GM23338 (cell line): ENCODE data around the gene SLC39A13. TPM values are rescaled to one million over a fixed set of nuclear protein-coding genes. Genes with fewer than 3 reads are reported as not detected.

ENCODE experiments used
- ATAC-seq: fragments of 200-7000 bp; cut with Tn5 transposase; 3 replicates; pipeline ENCODE4 v1.9.1; 2020
- DNase-seq: peaks from one replicate; pipeline ENCODE4 v3.0.0-alpha.2; 2015; ENCODE audit warnings: low spot score
- H2AFZ ChIP-seq: fragments of 200-600 bp; sonication (generic); 2 replicates; pipeline ENCODE4 v1.8.0; 2016; ENCODE audit warnings: antibody characterized with exemption, mild to moderate bottlenecking, moderate library complexity
- H3F3A ChIP-seq: fragments of 200-600 bp; sonication (generic); replicated peaks from 2 replicates; pipeline ENCODE4 v1.8.0; 2017; ENCODE audit warnings: antibody characterized with exemption, mixed run types, low read depth
- H3K27ac ChIP-seq: fragments of 200-600 bp; sonication (generic); 2 replicates; pipeline ENCODE4 v1.6.1; 2016; ENCODE audit warnings: low read depth
- H3K27me3 ChIP-seq: fragments of 200-600 bp; sonication (generic); 2 replicates; pipeline ENCODE4 v1.8.0; 2016; ENCODE audit warnings: mild to moderate bottlenecking, mixed run types, moderate library complexity; ENCODE audit not compliant: insufficient read depth
- H3K36me3 ChIP-seq: fragments of 200-600 bp; sonication (generic); 2 replicates; pipeline ENCODE4 v1.8.0; 2016; ENCODE audit warnings: mild to moderate bottlenecking; ENCODE audit not compliant: insufficient read depth
- H3K4me1 ChIP-seq: fragments of 200-600 bp; sonication (generic); 2 replicates; pipeline ENCODE4 v1.8.0; 2016; ENCODE audit warnings: mild to moderate bottlenecking, moderate library complexity; ENCODE audit not compliant: insufficient read depth
- H3K4me2 ChIP-seq: fragments of 200-600 bp; sonication (generic); 2 replicates; pipeline ENCODE4 v1.7.1; 2017; ENCODE audit warnings: mixed run types
- H3K4me3 ChIP-seq: fragments of 200-600 bp; sonication (generic); 2 replicates; pipeline ENCODE4 v1.6.1; 2016; ENCODE audit warnings: mixed run types
- H3K79me2 ChIP-seq: fragments of 200-600 bp; sonication (generic); replicated peaks from 2 replicates; pipeline ENCODE4 v1.8.0; 2017; ENCODE audit warnings: mild to moderate bottlenecking; ENCODE audit not compliant: insufficient read depth
- H3K9me2 ChIP-seq: fragments of 200-600 bp; sonication (generic); 2 replicates; pipeline ENCODE4 v1.8.0; 2017; ENCODE audit not compliant: insufficient read depth
- H4K20me1 ChIP-seq: fragments of 200-600 bp; sonication (generic); replicated peaks from 2 replicates; pipeline ENCODE4 v1.8.0; 2017; ENCODE audit warnings: mild to moderate bottlenecking; ENCODE audit not compliant: insufficient read depth
- H3K27ac Mint-ChIP-seq: 2 replicates; pipeline ENCODE4 v1.8.0; 2020; ENCODE audit warnings: inconsistent platforms, mild to moderate bottlenecking, moderate library complexity, mixed read lengths
- H3K27me3 Mint-ChIP-seq: 3 replicates; pipeline ENCODE4 v1.8.0; 2022; ENCODE audit warnings: low read depth, mild to moderate bottlenecking, moderate library complexity, mixed read lengths, inconsistent platforms; ENCODE audit not compliant: insufficient read depth, poor library complexity
- H3K36me3 Mint-ChIP-seq: 3 replicates; pipeline ENCODE4 v1.8.0; 2021; ENCODE audit warnings: low read depth, mild to moderate bottlenecking, inconsistent platforms, moderate library complexity, mixed read lengths
- H3K4me1 Mint-ChIP-seq: 3 replicates; pipeline ENCODE4 v1.8.0; 2020; ENCODE audit warnings: mild to moderate bottlenecking, inconsistent platforms, mixed read lengths
- H3K4me3 Mint-ChIP-seq: 3 replicates; pipeline ENCODE4 v1.8.0; 2021; ENCODE audit warnings: moderate library complexity, mild to moderate bottlenecking, inconsistent platforms, mixed read lengths
- H3K9me3 Mint-ChIP-seq: 3 replicates; pipeline ENCODE4 v1.8.0; 2020; ENCODE audit warnings: moderate library complexity, mild to moderate bottlenecking, inconsistent platforms, mixed read lengths
- CREB1 ChIP-seq: fragments of 250-450 bp; sonication (Bioruptor Pico); IDR thresholded peaks from 2 replicates; pipeline ENCODE4 v1.5.0; 2020; ENCODE audit warnings: low read depth, mild to moderate bottlenecking, moderate library complexity
- EZH2 ChIP-seq: fragments of 200-600 bp; sonication (generic); IDR thresholded peaks from one replicate; pipeline ENCODE4 v1.8.0; 2017; ENCODE audit warnings: antibody characterized with exemption, mild to moderate bottlenecking, low read depth; ENCODE audit not compliant: unreplicated experiment
- EZH2phosphoT487 ChIP-seq: fragments of 200-600 bp; sonication (generic); IDR thresholded peaks from one replicate; pipeline ENCODE4 v1.8.1; 2018; ENCODE audit warnings: antibody characterized with exemption; ENCODE audit not compliant: unreplicated experiment
- JUNB ChIP-seq: IDR thresholded peaks from one replicate; pipeline ENCODE4 v1.6.1; 2016; ENCODE audit warnings: antibody characterized with exemption; ENCODE audit not compliant: unreplicated experiment
- NANOG ChIP-seq: IDR thresholded peaks from 2 replicates; pipeline ENCODE4 v1.6.1; 2016; ENCODE audit warnings: antibody characterized with exemption, borderline replicate concordance
- ZNF114 ChIP-seq: fragments of 250-450 bp; sonication (Bioruptor Pico); IDR thresholded peaks from 2 replicates; pipeline ENCODE4 v1.5.0; 2020; ENCODE audit warnings: mild to moderate bottlenecking, moderate library complexity
- ZNF331 ChIP-seq: fragments of 250-450 bp; sonication (Bioruptor Pico); IDR thresholded peaks from 2 replicates; pipeline ENCODE4 v1.5.0; 2020; ENCODE audit warnings: low read depth, mild to moderate bottlenecking, moderate library complexity
- polyA plus RNA-seq: library from polyadenylated mRNA; unstranded; fragments of >200 nt; fragmentation: Nextera tagmentation; extraction: Ambion mirVana; gene quantifications from 2 replicates; pipeline ENCODE4 v1.2.1, GENCODE V29; 2016
- total RNA-seq: library from RNA; depleted of rRNA; stranded (reverse); fragments of >200 nt; shearing (Covaris generic); gene quantifications from 2 replicates; pipeline ENCODE4 v1.2.3, GENCODE V29; 2014
- TF ChIP-seq, protein P1 (sequence below): fragments of 250-450 bp; sonication (Bioruptor Pico); IDR thresholded peaks from 2 replicates; pipeline ENCODE4 v1.5.0; 2020; ENCODE audit warnings: mild to moderate bottlenecking, moderate library complexity
- TF ChIP-seq, protein P2 (sequence below), 2 experiments: fragments of 200-600 bp in 1 of 2; sonication (generic) in 1 of 2; conservative IDR thresholded peaks; 2 replicates each; pipeline versions ENCODE4 v1.5.1 to v1.6.1; 2016 to 2017; ENCODE audit warnings: antibody characterized with exemption in 2 of 2, low read depth in 2 of 2, mild to moderate bottlenecking in 2 of 2, moderate library complexity in 1 of 2
- TF ChIP-seq, protein P3 (sequence below): IDR thresholded peaks from 2 replicates; pipeline ENCODE4 v1.6.1; 2016; ENCODE audit warnings: antibody characterized with exemption
- TF ChIP-seq, protein P4 (sequence below): IDR thresholded peaks from one replicate; pipeline ENCODE4 v1.6.1; 2018; ENCODE audit warnings: antibody characterized with exemption; ENCODE audit not compliant: unreplicated experiment

The SLC39A13 gene
- total and polyA plus RNA-seq, 2 experiments from 2014 or later: 15.8 to 32.7 TPM

DNA sequence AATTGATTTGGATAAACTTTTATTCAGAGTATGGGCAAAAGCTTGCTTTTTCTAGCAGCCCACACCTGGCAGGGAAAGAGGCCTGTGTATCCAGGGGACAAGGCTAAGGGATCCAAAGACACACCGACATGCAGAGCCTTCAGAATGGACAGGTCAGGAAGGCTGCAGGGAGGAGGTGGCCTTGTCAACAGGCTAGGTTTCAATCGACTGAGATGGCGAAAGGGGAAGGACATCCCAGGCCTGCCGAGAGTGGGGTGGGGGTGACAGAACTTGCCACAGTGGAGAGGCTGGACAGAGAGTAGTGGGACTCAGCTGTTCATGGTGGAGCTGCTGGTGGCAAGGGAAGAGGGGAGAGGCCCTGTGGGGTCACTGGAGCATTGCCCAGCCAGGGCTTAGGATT lies 5.3 kb upstream of the SLC39A13 start (continued):
- TF ChIP-seq, protein P1, sequence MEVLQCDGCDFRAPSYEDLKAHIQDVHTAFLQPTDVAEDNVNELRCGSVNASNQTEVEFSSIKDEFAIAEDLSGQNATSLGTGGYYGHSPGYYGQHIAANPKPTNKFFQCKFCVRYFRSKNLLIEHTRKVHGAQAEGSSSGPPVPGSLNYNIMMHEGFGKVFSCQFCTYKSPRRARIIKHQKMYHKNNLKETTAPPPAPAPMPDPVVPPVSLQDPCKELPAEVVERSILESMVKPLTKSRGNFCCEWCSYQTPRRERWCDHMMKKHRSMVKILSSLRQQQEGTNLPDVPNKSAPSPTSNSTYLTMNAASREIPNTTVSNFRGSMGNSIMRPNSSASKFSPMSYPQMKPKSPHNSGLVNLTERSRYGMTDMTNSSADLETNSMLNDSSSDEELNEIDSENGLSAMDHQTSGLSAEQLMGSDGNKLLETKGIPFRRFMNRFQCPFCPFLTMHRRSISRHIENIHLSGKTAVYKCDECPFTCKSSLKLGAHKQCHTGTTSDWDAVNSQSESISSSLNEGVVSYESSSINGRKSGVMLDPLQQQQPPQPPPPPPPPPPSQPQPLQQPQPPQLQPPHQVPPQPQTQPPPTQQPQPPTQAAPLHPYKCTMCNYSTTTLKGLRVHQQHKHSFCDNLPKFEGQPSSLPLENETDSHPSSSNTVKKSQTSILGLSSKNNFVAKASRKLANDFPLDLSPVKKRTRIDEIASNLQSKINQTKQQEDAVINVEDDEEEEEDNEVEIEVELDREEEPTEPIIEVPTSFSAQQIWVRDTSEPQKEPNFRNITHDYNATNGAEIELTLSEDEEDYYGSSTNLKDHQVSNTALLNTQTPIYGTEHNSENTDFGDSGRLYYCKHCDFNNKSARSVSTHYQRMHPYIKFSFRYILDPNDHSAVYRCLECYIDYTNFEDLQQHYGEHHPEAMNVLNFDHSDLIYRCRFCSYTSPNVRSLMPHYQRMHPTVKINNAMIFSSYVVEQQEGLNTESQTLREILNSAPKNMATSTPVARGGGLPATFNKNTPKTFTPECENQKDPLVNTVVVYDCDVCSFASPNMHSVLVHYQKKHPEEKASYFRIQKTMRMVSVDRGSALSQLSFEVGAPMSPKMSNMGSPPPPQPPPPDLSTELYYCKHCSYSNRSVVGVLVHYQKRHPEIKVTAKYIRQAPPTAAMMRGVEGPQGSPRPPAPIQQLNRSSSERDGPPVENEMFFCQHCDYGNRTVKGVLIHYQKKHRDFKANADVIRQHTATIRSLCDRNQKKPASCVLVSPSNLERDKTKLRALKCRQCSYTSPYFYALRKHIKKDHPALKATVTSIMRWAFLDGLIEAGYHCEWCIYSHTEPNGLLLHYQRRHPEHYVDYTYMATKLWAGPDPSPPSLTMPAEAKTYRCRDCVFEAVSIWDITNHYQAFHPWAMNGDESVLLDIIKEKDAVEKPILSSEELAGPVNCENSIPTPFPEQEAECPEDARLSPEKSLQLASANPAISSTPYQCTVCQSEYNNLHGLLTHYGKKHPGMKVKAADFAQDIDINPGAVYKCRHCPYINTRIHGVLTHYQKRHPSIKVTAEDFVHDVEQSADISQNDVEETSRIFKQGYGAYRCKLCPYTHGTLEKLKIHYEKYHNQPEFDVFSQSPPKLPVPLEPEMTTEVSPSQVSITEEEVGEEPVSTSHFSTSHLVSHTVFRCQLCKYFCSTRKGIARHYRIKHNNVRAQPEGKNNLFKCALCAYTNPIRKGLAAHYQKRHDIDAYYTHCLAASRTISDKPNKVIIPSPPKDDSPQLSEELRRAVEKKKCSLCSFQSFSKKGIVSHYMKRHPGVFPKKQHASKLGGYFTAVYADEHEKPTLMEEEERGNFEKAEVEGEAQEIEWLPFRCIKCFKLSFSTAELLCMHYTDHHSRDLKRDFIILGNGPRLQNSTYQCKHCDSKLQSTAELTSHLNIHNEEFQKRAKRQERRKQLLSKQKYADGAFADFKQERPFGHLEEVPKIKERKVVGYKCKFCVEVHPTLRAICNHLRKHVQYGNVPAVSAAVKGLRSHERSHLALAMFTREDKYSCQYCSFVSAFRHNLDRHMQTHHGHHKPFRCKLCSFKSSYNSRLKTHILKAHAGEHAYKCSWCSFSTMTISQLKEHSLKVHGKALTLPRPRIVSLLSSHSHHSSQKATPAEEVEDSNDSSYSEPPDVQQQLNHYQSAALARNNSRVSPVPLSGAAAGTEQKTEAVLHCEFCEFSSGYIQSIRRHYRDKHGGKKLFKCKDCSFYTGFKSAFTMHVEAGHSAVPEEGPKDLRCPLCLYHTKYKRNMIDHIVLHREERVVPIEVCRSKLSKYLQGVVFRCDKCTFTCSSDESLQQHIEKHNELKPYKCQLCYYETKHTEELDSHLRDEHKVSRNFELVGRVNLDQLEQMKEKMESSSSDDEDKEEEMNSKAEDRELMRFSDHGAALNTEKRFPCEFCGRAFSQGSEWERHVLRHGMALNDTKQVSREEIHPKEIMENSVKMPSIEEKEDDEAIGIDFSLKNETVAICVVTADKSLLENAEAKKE (CRISPR knock-in tag): no peak
- no peak for TF ChIP-seq EZH2
- no peak for TF ChIP-seq ZNF114 (CRISPR knock-in tag)
- no peak for TF ChIP-seq JUNB
- TF ChIP-seq EZH2phosphoT487: no peak
- TF ChIP-seq NANOG: no peak
- TF ChIP-seq, protein P2, sequence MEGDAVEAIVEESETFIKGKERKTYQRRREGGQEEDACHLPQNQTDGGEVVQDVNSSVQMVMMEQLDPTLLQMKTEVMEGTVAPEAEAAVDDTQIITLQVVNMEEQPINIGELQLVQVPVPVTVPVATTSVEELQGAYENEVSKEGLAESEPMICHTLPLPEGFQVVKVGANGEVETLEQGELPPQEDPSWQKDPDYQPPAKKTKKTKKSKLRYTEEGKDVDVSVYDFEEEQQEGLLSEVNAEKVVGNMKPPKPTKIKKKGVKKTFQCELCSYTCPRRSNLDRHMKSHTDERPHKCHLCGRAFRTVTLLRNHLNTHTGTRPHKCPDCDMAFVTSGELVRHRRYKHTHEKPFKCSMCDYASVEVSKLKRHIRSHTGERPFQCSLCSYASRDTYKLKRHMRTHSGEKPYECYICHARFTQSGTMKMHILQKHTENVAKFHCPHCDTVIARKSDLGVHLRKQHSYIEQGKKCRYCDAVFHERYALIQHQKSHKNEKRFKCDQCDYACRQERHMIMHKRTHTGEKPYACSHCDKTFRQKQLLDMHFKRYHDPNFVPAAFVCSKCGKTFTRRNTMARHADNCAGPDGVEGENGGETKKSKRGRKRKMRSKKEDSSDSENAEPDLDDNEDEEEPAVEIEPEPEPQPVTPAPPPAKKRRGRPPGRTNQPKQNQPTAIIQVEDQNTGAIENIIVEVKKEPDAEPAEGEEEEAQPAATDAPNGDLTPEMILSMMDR (conservative IDR thresholded peaks at IDR 0.05; ENCODE audit: low read depth in 2 of 2): no peak

DNA sequence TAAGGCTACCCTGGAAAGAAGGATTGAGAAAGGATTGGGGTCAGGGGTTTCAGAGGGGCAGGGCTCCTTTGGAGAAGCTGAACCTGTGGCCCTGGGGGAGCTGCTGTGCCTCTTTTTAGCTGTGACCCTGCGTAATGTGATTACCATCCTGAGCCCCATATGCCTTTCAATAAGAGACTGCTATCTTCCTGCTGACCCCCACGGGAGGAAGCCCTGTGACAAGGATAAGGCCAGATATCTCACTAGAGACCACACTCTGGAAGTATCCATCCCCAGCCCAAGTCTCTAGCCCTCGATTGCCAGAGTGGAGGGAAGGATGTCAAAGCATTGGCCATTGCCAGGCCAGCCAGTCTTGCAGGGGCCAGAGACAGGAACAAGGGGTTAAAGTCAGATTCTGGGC lies 4.8 kb upstream of the SLC39A13 start:
- Histone ChIP-seq H2AFZ (peak overlapping the region; percentile 78), H4K20me1 (no peaks in the 10 kb centered on the region), H3K4me1 (peaks cover 28% of the 10 kb centered on the region), H3K36me3 (no peaks in the 10 kb centered on the region), H3K27me3 (no peaks in the 10 kb centered on the region), H3K9me2 (no peaks in the 10 kb centered on the region), H3K27ac (no peak overlapping the region), H3K79me2 (no peaks in the 10 kb centered on the region), H3F3A (peaks cover 29% of the 10 kb centered on the region), H3K4me3 (no peak overlapping the region), H3K4me2 (no peak overlapping the region)
- Mint-ChIP-seq H3K36me3 (no peaks in the 10 kb centered on the region), H3K27me3 (peaks cover 10% of the 10 kb centered on the region), H3K27ac (no peak overlapping the region), H3K4me1 (peaks cover 35% of the 10 kb centered on the region), H3K9me3 (no peaks in the 10 kb centered on the region), H3K4me3 (no peak overlapping the region)
- DNase-seq (no peak), ATAC-seq (no peak)
- TF ChIP-seq NANOG (no peak), CREB1 (CRISPR knock-in tag) (no peak), EZH2phosphoT487 (no peak), EZH2 (no peak), ZNF331 (CRISPR knock-in tag) (no peak), ZNF114 (CRISPR knock-in tag) (no peak), JUNB (no peak)
- TF ChIP-seq, protein P3, sequence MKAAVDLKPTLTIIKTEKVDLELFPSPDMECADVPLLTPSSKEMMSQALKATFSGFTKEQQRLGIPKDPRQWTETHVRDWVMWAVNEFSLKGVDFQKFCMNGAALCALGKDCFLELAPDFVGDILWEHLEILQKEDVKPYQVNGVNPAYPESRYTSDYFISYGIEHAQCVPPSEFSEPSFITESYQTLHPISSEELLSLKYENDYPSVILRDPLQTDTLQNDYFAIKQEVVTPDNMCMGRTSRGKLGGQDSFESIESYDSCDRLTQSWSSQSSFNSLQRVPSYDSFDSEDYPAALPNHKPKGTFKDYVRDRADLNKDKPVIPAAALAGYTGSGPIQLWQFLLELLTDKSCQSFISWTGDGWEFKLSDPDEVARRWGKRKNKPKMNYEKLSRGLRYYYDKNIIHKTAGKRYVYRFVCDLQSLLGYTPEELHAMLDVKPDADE: no peak
- TF ChIP-seq, protein P4, sequence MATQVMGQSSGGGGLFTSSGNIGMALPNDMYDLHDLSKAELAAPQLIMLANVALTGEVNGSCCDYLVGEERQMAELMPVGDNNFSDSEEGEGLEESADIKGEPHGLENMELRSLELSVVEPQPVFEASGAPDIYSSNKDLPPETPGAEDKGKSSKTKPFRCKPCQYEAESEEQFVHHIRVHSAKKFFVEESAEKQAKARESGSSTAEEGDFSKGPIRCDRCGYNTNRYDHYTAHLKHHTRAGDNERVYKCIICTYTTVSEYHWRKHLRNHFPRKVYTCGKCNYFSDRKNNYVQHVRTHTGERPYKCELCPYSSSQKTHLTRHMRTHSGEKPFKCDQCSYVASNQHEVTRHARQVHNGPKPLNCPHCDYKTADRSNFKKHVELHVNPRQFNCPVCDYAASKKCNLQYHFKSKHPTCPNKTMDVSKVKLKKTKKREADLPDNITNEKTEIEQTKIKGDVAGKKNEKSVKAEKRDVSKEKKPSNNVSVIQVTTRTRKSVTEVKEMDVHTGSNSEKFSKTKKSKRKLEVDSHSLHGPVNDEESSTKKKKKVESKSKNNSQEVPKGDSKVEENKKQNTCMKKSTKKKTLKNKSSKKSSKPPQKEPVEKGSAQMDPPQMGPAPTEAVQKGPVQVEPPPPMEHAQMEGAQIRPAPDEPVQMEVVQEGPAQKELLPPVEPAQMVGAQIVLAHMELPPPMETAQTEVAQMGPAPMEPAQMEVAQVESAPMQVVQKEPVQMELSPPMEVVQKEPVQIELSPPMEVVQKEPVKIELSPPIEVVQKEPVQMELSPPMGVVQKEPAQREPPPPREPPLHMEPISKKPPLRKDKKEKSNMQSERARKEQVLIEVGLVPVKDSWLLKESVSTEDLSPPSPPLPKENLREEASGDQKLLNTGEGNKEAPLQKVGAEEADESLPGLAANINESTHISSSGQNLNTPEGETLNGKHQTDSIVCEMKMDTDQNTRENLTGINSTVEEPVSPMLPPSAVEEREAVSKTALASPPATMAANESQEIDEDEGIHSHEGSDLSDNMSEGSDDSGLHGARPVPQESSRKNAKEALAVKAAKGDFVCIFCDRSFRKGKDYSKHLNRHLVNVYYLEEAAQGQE: no peak
